GM23248 (cell line): ENCODE data around the gene TMED10.

ENCODE experiments used
- EZH2 ChIP-seq: fragments of 200-600 bp; sonication (generic); IDR thresholded peaks from 2 replicates; pipeline ENCODE4 v1.6.1; 2018; ENCODE audit warnings: antibody characterized with exemption, mild to moderate bottlenecking; ENCODE audit not compliant: insufficient read depth, poor library complexity, severe bottlenecking
- EZH2phosphoT487 ChIP-seq: fragments of 200-600 bp; sonication (generic); IDR thresholded peaks from 2 replicates; pipeline ENCODE4 v1.6.1; 2018; ENCODE audit warnings: antibody characterized with exemption, moderate library complexity, mild to moderate bottlenecking, low read depth; ENCODE audit not compliant: insufficient read depth

GRCh38 chr14:75184492-75184891 lies 8.1 kb upstream of the TMED10 start:
- TF ChIP-seq EZH2, result no peak
- no peak for TF ChIP-seq EZH2phosphoT487
